Activated CD4-positive, alpha-beta T cell treated with anti-CD3 and anti-CD28 coated beads, Interleukin-2, amount 10 ng/mL, durations not matched to agents 7 days and 5 days (primary cell): Measurements from ENCODE around the gene EDN2. TPM values are rescaled to one million over a fixed set of nuclear protein-coding genes. Genes with fewer than 3 reads are reported as not detected.

Experiments used
- CTCF ChIA-PET: fragments of 350-600 bp; sonication (Branson Sonifier 250); formaldehyde crosslinking; loops from one replicate; lab custom pipeline; 2021; ENCODE audit warnings: antibody characterized with exemption; lab: Charles Lee
- POLR2A ChIA-PET: fragments of 350-600 bp; sonication (Branson Sonifier 250); formaldehyde crosslinking; loops from one replicate; lab custom pipeline; 2021; ENCODE audit warnings: antibody characterized with exemption; lab: Charles Lee
- DNase-seq: peaks from one replicate; pipeline ENCODE4 v3.0.0-alpha.2; 2020
- H3K27ac Mint-ChIP-seq: one replicate; pipeline ENCODE4 v1.8.0; 2021; ENCODE audit warnings: mild to moderate bottlenecking, moderate library complexity, mixed read lengths
- H3K27me3 Mint-ChIP-seq: one replicate; pipeline ENCODE4 v1.8.0; 2021; ENCODE audit warnings: mixed read lengths
- H3K36me3 Mint-ChIP-seq: one replicate; pipeline ENCODE4 v1.8.0; 2021; ENCODE audit warnings: low read depth, mixed read lengths
- H3K4me1 Mint-ChIP-seq: one replicate; pipeline ENCODE4 v1.8.0; 2021; ENCODE audit warnings: mixed read lengths
- H3K4me3 Mint-ChIP-seq: one replicate; pipeline ENCODE4 v1.8.0; 2021; ENCODE audit warnings: mild to moderate bottlenecking, moderate library complexity, mixed read lengths
- H3K9me3 Mint-ChIP-seq: one replicate; pipeline ENCODE4 v1.8.0; 2021; ENCODE audit warnings: mixed read lengths
- total RNA-seq, 2 experiments: library from RNA; stranded (reverse); gene quantifications; one replicate each; pipeline ENCODE4 v1.2.3, GENCODE V29; 2021

EDN2 gene
- total RNA-seq, 2 experiments from 2014 or later = not detected

DNA sequence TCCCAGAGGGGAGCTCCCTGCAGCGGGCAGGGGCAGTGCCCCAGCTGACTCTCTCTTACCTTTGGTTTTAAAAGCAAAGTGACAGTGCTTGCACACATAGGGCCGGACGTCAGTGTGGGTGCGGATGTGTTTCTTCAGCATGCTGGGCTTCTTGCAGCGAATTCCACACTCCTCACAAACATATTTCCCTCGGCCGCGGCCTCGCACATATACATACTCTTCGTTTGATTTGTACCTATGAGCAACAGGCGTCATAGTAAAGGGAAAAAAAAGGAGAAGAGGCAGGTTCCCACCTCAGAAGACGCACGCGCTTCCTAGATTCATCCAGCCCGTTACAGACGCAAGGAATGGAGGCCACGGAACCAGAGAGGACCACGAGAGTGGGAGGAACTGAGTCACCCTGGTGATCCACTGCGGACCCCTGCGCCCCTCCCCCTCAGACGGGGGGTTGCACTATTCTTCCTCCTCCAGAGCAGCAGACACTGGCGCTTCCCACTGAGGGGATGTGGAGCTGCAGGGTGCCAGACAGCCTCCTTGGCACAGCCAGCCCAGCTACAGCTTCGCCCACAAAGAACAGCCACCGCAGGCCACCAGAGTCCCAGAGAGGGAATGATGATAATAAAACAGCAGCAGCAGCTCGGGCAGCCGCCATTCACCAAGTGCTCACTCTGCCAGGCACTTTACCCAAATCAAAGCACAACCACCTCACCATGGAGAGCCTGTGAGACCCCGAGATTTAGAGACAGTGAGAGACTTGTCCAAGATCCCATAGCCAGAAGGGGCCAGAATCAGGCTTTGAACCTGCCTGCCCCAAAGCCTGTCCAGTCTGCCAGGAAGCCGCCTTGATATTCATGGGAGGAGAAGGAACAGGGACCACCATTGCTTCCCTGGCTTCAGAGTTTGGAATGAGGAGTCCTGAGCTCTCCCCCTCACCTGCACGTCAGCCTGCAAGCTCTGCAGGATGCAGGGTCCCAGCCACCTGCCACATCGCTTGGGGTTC lies 40.5 kb upstream of the EDN2 start:
- peaks cover 7% of the 10 kb centered on the region for H3K36me3 Mint-ChIP-seq
- no peak overlapping the region for H3K4me3 Mint-ChIP-seq
- no peak overlapping the region for H3K27ac Mint-ChIP-seq
- ChIA-PET CTCF (interaction anchor here (1.0 kb wide), 1 partner anchor 10 kb away, joined by 3 read pairs; no protein-coding TSS in a partner anchor), POLR2A (no interaction called here)
- no peaks in the 10 kb centered on the region for H3K4me1 Mint-ChIP-seq
- peaks cover 4% of the 10 kb centered on the region for H3K9me3 Mint-ChIP-seq
- DNase-seq = no peak
- H3K27me3 Mint-ChIP-seq = no peaks in the 10 kb centered on the region

DNA sequence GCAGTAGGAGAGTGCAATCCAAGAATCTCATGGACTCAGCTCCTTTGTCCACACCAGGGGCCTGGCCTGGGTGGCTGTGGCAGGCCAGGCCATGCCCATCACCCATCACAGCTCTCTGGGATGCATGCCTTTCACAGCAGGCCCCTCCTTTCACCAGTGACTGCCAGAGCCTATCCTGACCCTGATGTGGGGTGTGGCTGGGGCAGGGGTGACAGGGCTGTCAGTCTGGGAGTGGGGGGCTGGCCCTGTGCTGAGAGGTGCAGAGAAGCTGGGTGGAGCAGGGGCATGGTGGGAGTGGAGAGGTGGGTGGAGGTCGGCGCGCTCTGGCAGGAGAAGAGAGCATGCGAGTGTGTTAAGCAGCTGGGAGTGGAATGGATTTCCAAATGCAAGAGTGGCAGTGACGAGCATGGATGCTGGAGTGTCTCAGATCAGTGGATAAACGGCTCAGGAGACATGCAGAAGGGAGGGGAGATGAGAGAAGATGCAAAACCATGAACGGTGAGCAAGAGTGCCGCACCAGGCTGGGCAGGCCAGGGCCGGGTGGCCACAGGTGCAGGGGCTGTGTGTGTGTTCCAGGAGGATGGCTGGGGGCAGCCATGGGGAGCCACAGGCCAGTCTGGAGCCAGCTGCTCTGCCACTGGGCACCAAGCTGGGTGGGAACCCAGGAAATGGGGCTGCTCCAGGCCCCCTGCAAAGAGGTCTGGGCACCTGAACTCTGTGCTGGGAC lies 39.6 kb upstream of the EDN2 start:
- Mint-ChIP-seq H3K4me1 (no peaks in the 10 kb centered on the region), H3K36me3 (peaks cover 2% of the 10 kb centered on the region), H3K27me3 (no peaks in the 10 kb centered on the region), H3K9me3 (no peaks in the 10 kb centered on the region), H3K4me3 (no peak overlapping the region), H3K27ac (no peak overlapping the region)
- CTCF ChIA-PET = interaction anchor here (1.0 kb wide), 1 partner anchor 9 kb away, joined by 3 read pairs; no protein-coding TSS in a partner anchor
- POLR2A ChIA-PET = no interaction called here
- DNase-seq = no peak

- Mint-ChIP-seq H3K4me3 (no peak overlapping the region), H3K36me3 (peaks cover 2% of the 10 kb centered on the region), H3K4me1 (no peaks in the 10 kb centered on the region), H3K27me3 (no peaks in the 10 kb centered on the region), H3K27ac (no peak overlapping the region), H3K9me3 (no peaks in the 10 kb centered on the region)
- no peak for DNase-seq
- POLR2A ChIA-PET = no interaction called here
- CTCF ChIA-PET = no interaction called here
These were observed 38.6 kb upstream of the EDN2 start for GRCh38 chr1:41523071-41523470.

DNA sequence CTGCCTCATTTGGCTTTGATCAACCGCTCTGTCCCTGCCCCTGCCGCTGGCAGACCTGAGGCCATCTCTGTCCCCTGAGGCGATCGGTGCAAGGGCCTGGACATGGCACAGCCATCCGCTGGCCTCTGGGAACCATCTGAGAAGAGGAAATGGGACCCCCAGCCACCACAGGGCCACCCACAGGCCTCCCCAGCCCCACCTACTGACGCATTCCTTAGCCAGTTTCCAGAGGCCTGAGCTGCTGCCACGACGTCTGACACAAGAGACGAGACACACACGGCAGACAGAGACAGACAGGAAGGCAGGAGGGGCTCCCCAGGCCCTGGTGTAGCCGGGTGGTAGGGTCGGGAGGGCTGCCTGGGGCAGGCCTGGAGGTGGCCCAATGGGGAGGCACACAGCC lies 37.3 kb upstream of the EDN2 start:
- Mint-ChIP-seq H3K27ac (no peak overlapping the region), H3K4me3 (no peak overlapping the region), H3K27me3 (no peaks in the 10 kb centered on the region), H3K9me3 (no peaks in the 10 kb centered on the region), H3K4me1 (peaks cover 1% of the 10 kb centered on the region), H3K36me3 (peaks cover 2% of the 10 kb centered on the region)
- POLR2A ChIA-PET = no interaction called here
- CTCF ChIA-PET = no interaction called here
- DNase-seq = no peak

- Mint-ChIP-seq H3K27ac (peak overlapping the region; percentile 44), H3K27me3 (no peaks in the 10 kb centered on the region), H3K4me1 (peaks cover 5% of the 10 kb centered on the region), H3K36me3 (peaks cover 2% of the 10 kb centered on the region), H3K4me3 (no peak overlapping the region), H3K9me3 (no peaks in the 10 kb centered on the region)
- ChIA-PET POLR2A (no interaction called here), CTCF (no interaction called here)
- no peak for DNase-seq
These were observed 36.7 kb upstream of the EDN2 start for GRCh38 chr1:41520951-41521752.

DNA sequence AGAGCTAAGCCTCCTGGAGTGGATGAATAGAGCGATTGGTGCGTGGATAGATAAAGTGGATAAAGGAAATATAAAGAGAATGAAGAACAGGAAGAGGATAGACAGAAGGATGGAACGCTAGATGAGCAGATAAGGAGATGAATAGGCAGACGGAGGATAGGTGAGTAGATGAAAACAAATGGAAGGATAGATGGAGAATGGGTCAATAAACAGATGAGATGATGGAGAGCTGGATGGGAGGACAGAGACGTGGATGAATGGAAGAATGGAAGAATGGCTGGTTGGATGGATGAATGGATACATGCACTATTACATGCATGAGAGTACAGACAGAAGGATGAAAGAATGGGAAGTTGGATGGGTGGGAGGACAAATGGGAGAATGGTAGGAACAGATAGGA lies 35.2 kb upstream of the EDN2 start:
- Mint-ChIP-seq H3K27me3 (no peaks in the 10 kb centered on the region), H3K9me3 (no peaks in the 10 kb centered on the region), H3K4me3 (no peak overlapping the region), H3K4me1 (peaks cover 6% of the 10 kb centered on the region), H3K27ac (no peak overlapping the region), H3K36me3 (peaks cover 2% of the 10 kb centered on the region)
- CTCF ChIA-PET = interaction anchor here (1.2 to 1.5 kb wide), 2 partner anchors 13 to 27 kb away, joined by 4 read pairs; no protein-coding TSS in a partner anchor
- no peak for DNase-seq
- POLR2A ChIA-PET = no interaction called here

GRCh38 chr1:41518471-41518870 lies 34.0 kb upstream of the EDN2 start:
- Mint-ChIP-seq H3K9me3 (no peaks in the 10 kb centered on the region), H3K4me1 (peaks cover 6% of the 10 kb centered on the region), H3K4me3 (no peak overlapping the region), H3K36me3 (peaks cover 2% of the 10 kb centered on the region), H3K27ac (no peak overlapping the region), H3K27me3 (no peaks in the 10 kb centered on the region)
- CTCF ChIA-PET = interaction anchor here (0.6 to 1.5 kb wide), 2 partner anchors 26 to 119 kb away, joined by 3 to 4 read pairs; no protein-coding TSS in a partner anchor
- POLR2A ChIA-PET = no interaction called here
- DNase-seq = no peak

GRCh38 chr1:41517062-41517438 lies 32.6 kb upstream of the EDN2 start:
- Mint-ChIP-seq H3K9me3 (no peaks in the 10 kb centered on the region), H3K27ac (no peak overlapping the region), H3K4me1 (peaks cover 6% of the 10 kb centered on the region), H3K36me3 (peaks cover 2% of the 10 kb centered on the region), H3K4me3 (no peak overlapping the region), H3K27me3 (no peaks in the 10 kb centered on the region)
- DNase-seq = no peak
- ChIA-PET POLR2A (no interaction called here), CTCF (interaction anchor here (0.6 to 2.3 kb wide), 7 partner anchors 10 to 656 kb away, joined by 3 to 8 read pairs (median 4); partner anchors contain the start of gene EDN2)

DNA sequence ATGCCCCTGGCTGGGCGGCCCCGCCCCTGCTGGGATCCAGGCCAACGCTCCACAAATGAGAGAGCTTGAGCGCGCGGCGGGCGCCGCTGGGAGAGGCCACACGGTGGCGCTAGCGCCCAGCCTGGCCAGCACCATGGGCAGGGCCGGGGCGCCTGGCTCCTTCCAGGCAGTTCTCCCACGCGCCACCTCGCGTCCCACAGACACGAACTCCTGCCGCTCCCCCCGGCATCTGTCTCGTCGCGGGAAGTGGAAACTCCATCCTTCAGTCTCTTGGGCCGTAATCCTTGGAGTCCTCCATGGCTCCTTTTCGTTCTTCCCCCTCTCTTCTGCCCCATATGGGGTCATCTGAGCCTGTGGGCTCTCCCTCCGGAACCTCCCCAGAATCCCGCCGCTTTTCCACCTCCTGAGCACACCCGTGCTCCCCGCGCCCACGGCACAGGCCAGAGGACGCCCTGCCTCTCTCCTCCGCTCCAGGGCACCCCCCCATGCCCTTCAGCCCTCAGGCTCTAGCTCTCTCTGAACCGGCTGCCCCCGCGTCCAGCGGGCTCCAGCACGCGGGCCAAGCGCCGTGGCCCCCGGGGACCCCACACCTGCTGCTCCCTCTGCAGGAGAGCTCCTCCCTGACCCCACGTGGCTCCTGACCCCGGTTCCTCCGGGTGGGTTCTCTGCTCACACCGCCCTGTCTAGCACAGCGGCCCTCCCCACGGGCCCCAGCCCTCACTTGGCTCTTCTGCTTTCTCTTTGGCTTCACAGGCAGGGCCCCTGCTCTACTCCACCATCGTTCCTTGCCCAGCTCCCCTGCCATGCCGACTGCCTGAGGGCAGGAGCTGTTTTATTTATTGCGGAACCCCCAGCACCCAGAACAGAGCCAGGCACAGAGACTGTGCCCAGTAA lies 31.9 kb upstream of the EDN2 start:
- POLR2A ChIA-PET = no interaction called here
- Mint-ChIP-seq H3K27ac (no peak overlapping the region), H3K36me3 (peaks cover 2% of the 10 kb centered on the region), H3K4me1 (peaks cover 6% of the 10 kb centered on the region), H3K4me3 (no peak overlapping the region), H3K27me3 (no peaks in the 10 kb centered on the region), H3K9me3 (no peaks in the 10 kb centered on the region)
- DNase-seq = peak; percentile 66
- CTCF ChIA-PET = interaction anchor here (0.6 to 2.3 kb wide), 15 partner anchors 9 to 657 kb away, joined by 3 to 8 read pairs (median 3); no protein-coding TSS in a partner anchor

DNA sequence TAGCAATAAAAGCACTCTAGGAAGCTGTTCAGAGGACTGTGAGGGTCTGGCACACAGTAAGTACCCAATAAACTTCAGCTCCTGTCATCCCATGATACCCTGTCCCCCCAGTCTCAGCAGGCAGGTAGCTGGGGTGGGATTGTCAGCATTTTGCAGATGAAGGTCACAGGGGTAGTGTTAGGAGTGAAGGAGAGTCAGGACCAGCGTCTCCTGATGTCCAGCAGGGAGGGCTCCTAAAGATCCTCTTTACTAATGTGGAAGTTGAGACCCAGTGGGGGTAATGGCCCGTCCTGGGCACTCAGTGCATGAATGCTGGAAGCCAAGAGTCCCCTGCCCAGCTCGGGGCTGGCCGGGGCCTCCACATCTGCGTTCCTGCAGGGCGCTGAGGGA lies 31.3 kb upstream of the EDN2 start:
- POLR2A ChIA-PET = no interaction called here
- DNase-seq = no peak
- H3K27me3 Mint-ChIP-seq = no peaks in the 10 kb centered on the region
- CTCF ChIA-PET = interaction anchor here (0.6 to 2.3 kb wide), 15 partner anchors 8 to 899 kb away, joined by 3 to 8 read pairs (median 3); no protein-coding TSS in a partner anchor
- no peaks in the 10 kb centered on the region for H3K9me3 Mint-ChIP-seq
- H3K36me3 Mint-ChIP-seq = peaks cover 2% of the 10 kb centered on the region
- no peak overlapping the region for H3K27ac Mint-ChIP-seq
- peaks cover 6% of the 10 kb centered on the region for H3K4me1 Mint-ChIP-seq
- H3K4me3 Mint-ChIP-seq = no peak overlapping the region

DNA sequence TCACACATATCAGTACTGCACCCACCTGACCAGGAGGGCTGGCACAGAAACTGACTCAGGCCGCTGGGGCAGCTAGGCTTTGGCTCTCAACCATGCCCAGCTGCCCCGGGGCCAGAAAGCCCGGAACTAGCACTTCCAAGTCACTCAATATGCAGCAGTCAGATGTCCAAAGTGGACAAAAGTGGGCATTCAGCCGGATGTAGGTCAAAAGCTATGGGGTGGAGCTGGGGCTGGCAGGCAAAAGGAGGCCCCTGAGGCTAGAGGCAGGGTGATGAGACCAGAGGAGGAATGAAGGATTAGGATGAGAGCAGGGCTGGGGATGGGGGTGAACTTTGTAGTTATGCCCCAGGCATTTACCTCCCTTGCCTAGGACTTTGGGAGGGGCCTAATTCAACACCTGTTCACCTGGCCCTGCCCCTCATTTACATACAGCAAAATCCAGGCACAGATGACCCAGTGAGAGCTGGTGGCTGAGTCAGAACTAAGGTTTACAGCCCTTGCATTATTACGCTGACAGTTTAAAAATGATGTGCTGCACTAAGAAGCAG lies 30.7 kb upstream of the EDN2 start:
- DNase-seq = no peak
- no peak overlapping the region for H3K27ac Mint-ChIP-seq
- ChIA-PET POLR2A (no interaction called here), CTCF (interaction anchor here (0.6 to 2.3 kb wide), 9 partner anchors 8 to 898 kb away, joined by 3 to 8 read pairs (median 3); no protein-coding TSS in a partner anchor)
- H3K36me3 Mint-ChIP-seq = peaks cover 2% of the 10 kb centered on the region
- no peak overlapping the region for H3K4me3 Mint-ChIP-seq
- H3K27me3 Mint-ChIP-seq = no peaks in the 10 kb centered on the region
- no peaks in the 10 kb centered on the region for H3K9me3 Mint-ChIP-seq
- peaks cover 6% of the 10 kb centered on the region for H3K4me1 Mint-ChIP-seq
